Activated naive CD8-positive, alpha-beta T cell treated with anti-CD3 and anti-CD28 coated beads, Interleukin-2, amount 50 U/mL, for 24 hours (primary cell): ENCODE results near the gene MNAT1.
A peak's percentile ranks its signal among the peaks of the same experiment; 100 is the strongest.

Experiments used
- ATAC-seq: fragments of 150-1000 bp; cut with Tn5 transposase; one replicate; pipeline ENCODE4 v1.10.0; 2021
- DNase-seq: peaks from one replicate; pipeline ENCODE4 v3.0.0; 2021
- H3K27ac Mint-ChIP-seq: one replicate; pipeline ENCODE4 v1.8.0; 2021; ENCODE audit warnings: mild to moderate bottlenecking, mixed read lengths
- H3K27me3 Mint-ChIP-seq: one replicate; pipeline ENCODE4 v1.8.0; 2021; ENCODE audit warnings: mixed read lengths
- H3K36me3 Mint-ChIP-seq: one replicate; pipeline ENCODE4 v1.8.0; 2021; ENCODE audit warnings: low read depth, mixed read lengths
- H3K4me1 Mint-ChIP-seq: one replicate; pipeline ENCODE4 v1.8.0; 2021; ENCODE audit warnings: mixed read lengths
- H3K4me3 Mint-ChIP-seq: one replicate; pipeline ENCODE4 v1.8.0; 2021; ENCODE audit warnings: mild to moderate bottlenecking, moderate library complexity, mixed read lengths
- H3K9me3 Mint-ChIP-seq: one replicate; pipeline ENCODE4 v1.8.0; 2021; ENCODE audit warnings: mixed read lengths

The MNAT1 gene

DNA sequence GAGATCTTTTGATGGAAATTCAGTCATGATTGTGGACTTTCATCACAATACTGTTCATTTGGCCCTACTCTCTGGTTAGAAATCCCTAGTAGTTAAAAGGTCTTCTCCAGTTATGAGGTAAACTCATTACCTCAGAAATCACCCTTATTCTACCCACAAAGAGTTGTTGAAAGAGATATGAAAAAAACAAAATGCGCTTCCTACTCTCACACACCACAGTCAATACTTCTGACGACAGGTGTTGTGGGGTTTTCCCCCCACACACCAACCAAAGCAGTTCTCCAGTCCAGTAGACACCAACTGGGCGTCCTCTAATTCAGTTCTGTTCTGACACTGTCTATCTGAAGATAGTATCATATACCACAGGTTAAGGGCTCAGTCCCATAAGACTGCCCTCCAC lies 191.4 kb downstream of the MNAT1 start:
- ATAC-seq (peak; percentile 24), DNase-seq (no peak)
- H3K4me1 Mint-ChIP-seq: peaks cover 1% of the 10 kb centered on the region
- H3K9me3 Mint-ChIP-seq: no peaks in the 10 kb centered on the region
- H3K27me3 Mint-ChIP-seq: no peaks in the 10 kb centered on the region
- no peak overlapping the region for H3K4me3 Mint-ChIP-seq
- no peak overlapping the region for H3K27ac Mint-ChIP-seq
- peaks cover 1% of the 10 kb centered on the region for H3K36me3 Mint-ChIP-seq

DNA sequence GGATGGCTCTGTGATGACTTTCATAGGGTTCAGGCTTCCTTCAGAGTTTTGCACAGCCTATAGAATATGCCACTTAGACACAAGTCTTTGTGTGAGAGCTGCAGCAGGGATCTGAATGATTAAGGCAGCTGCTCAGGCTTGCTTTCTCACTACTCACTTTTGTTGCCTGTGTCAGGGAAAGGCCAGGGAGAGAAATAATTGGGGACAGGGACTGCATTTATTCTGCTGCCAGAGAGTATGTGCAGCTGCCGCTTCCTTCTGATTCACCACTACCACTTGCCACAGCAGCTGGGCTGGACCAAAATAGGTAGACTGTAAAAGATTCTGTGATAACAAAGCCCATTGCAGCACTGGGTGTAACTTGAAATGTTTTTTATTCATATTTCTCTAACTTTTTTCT lies 196.7 kb downstream of the MNAT1 start:
- Mint-ChIP-seq H3K27me3 (no peaks in the 10 kb centered on the region), H3K4me1 (no peaks in the 10 kb centered on the region)
- ATAC-seq: no peak

DNA sequence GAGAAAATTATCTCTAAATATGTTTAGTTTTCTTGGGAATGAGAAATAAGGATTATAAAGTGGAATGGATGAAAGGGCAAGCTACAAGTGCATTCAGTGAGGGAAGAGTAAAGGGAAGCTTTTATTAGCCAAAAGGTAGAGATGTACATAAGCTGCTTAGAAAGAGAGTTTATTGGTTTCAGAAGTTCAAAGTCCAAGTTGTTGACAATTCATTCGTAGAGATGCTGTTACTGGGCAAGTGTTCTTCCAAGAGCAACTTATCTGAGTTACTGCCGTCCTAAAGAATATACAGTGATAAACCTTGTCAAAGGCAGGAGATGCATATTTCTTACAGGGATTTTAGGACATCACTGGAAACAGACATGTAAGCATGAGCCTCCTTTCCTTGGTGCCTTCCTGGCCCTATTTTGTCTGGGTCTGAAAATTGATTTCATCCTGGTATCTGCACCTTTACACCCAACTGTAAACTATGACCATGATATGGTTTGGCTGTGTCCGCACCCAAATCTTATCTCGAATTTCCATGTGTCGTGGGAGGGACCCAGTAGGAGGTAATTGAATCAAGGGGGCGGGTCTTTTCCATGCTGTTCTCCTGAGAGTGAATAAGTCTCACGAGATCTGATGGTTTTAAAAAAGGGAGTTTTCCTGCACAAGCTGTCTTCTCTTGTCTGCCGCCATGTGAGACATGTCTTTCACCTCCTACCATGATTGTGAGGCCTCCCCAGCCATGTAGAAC lies 199.5 kb downstream of the MNAT1 start:
- ATAC-seq (no peak), DNase-seq (no peak)
- Mint-ChIP-seq H3K27me3 (no peaks in the 10 kb centered on the region), H3K36me3 (peaks cover 7% of the 10 kb centered on the region), H3K9me3 (peaks cover 4% of the 10 kb centered on the region), H3K27ac (no peak overlapping the region), H3K4me1 (no peaks in the 10 kb centered on the region), H3K4me3 (no peak overlapping the region)

More for the DNA sequence above, 196.7 kb downstream of the MNAT1 start:
- Mint-ChIP-seq H3K36me3 (peaks cover 8% of the 10 kb centered on the region), H3K4me3 (no peak overlapping the region), H3K9me3 (peaks cover 4% of the 10 kb centered on the region), H3K27ac (no peak overlapping the region)
- DNase-seq: no peak

- peaks cover 7% of the 10 kb centered on the region for H3K36me3 Mint-ChIP-seq
- peaks cover 4% of the 10 kb centered on the region for H3K9me3 Mint-ChIP-seq
- no peak overlapping the region for H3K4me3 Mint-ChIP-seq
- no peaks in the 10 kb centered on the region for H3K4me1 Mint-ChIP-seq
- H3K27ac Mint-ChIP-seq: no peak overlapping the region
- ATAC-seq (no peak), DNase-seq (no peak)
- H3K27me3 Mint-ChIP-seq: no peaks in the 10 kb centered on the region
Measured at GRCh38 chr14:60935319-60935718, 200.8 kb downstream of the MNAT1 start.

DNA sequence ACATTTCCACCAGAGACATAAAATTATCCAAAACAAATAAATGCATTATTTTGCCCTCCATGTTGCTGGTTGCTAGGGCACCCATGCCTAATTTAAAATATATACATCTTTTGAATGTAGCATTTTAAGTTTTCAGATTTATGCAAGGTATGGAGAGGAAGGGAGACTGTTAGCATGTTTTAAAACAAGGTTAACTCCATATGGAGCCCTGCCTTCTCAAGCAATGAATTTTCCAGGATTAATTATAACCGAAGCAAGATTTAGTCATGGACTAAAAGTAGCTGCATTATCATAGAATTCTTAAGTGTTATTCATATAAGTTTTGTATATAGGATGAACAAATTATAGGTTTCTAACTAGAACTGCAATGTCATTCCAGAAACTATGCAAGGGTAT lies 209.1 kb downstream of the MNAT1 start:
- Mint-ChIP-seq H3K9me3 (peaks cover 3% of the 10 kb centered on the region), H3K4me1 (peaks cover 10% of the 10 kb centered on the region), H3K36me3 (peaks cover 12% of the 10 kb centered on the region), H3K4me3 (no peak overlapping the region), H3K27ac (no peak overlapping the region), H3K27me3 (no peaks in the 10 kb centered on the region)
- DNase-seq (no peak), ATAC-seq (no peak)

DNA sequence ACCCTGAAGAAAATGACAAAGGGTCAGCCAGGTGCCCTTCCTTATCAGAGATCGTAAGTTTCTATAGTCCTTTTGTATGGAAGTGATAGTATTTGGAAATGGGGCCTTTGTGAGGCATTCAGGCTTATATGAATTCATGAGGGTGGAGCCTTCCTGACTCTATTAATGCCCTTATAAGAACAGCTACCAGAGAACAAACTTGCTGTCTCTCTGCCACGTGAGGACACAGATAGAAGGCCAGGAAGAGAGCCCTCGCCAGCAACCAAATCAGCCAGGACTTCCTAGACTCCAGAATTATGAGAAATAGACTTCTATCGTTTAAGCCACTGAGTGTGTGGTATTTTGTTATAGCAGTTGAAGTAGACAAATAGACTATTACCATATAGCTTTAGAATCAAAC lies 209.6 kb downstream of the MNAT1 start:
- no peak for ATAC-seq
- H3K27ac Mint-ChIP-seq: no peak overlapping the region

GRCh38 chr14:60945984-60946383 lies 211.4 kb downstream of the MNAT1 start:
- Mint-ChIP-seq H3K27ac (peak overlapping the region; percentile 77), H3K4me1 (peaks cover 10% of the 10 kb centered on the region), H3K27me3 (no peaks in the 10 kb centered on the region), H3K4me3 (no peak overlapping the region), H3K9me3 (peaks cover 3% of the 10 kb centered on the region), H3K36me3 (peaks cover 12% of the 10 kb centered on the region)
- DNase-seq (no peak), ATAC-seq (peak; percentile 76)

More for the DNA sequence above, 209.6 kb downstream of the MNAT1 start:
- no peak for DNase-seq
- Mint-ChIP-seq H3K9me3 (peaks cover 3% of the 10 kb centered on the region), H3K36me3 (peaks cover 12% of the 10 kb centered on the region), H3K4me3 (no peak overlapping the region), H3K4me1 (peaks cover 10% of the 10 kb centered on the region), H3K27me3 (no peaks in the 10 kb centered on the region)

GRCh38 chr14:60946773-60947172 lies 212.2 kb downstream of the MNAT1 start:
- Mint-ChIP-seq H3K27me3 (no peaks in the 10 kb centered on the region), H3K4me3 (no peak overlapping the region), H3K9me3 (peaks cover 3% of the 10 kb centered on the region), H3K36me3 (peaks cover 12% of the 10 kb centered on the region), H3K27ac (peak overlapping the region; percentile 77), H3K4me1 (peaks cover 10% of the 10 kb centered on the region)
- ATAC-seq (no peak), DNase-seq (no peak)

DNA sequence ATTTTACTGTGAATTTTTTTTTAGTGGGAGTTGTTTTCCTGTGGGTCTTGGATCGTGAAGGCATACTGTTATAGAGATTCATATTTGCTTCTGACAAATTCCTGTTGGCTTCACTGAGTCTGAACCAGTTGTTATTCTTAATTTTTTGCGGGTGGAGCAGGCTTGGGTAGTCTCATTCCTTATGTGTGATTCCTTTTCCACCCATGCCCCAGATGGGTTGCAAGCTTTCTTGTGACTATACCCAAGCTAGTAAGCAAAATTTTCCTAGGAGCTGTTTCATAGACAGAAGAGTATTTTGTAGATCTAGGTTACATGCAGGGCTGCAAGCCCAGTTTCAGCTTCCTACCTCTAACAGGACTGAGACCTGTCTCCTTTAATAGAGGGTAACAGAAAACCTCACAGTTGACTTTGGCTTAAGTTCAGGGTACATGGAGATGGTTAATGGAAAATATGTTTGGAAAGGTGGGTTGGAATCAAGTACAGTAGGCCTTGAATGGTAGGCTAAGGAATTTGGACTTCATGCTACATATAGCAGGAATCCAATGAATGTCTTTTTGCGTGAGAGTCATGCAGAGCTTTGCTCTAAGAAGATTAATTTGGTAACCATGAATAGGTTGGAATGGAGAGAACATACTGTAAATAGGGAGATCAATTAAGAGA lies 217.3 kb downstream of the MNAT1 start:
- H3K9me3 Mint-ChIP-seq: peaks cover 14% of the 10 kb centered on the region
- no peaks in the 10 kb centered on the region for H3K27me3 Mint-ChIP-seq
- ATAC-seq (no peak), DNase-seq (no peak)
- H3K4me1 Mint-ChIP-seq: peaks cover 8% of the 10 kb centered on the region
- H3K4me3 Mint-ChIP-seq: no peak overlapping the region
- H3K27ac Mint-ChIP-seq: no peak overlapping the region
- peaks cover 26% of the 10 kb centered on the region for H3K36me3 Mint-ChIP-seq

- DNase-seq (no peak), ATAC-seq (no peak)
- peaks cover 48% of the 10 kb centered on the region for H3K36me3 Mint-ChIP-seq
- no peaks in the 10 kb centered on the region for H3K27me3 Mint-ChIP-seq
- peaks cover 37% of the 10 kb centered on the region for H3K9me3 Mint-ChIP-seq
- H3K27ac Mint-ChIP-seq: no peak overlapping the region
- H3K4me3 Mint-ChIP-seq: no peak overlapping the region
- peaks cover 9% of the 10 kb centered on the region for H3K4me1 Mint-ChIP-seq
Measured at GRCh38 chr14:60956202-60956601, 221.6 kb downstream of the MNAT1 start.

GRCh38 chr14:60956632-60957031 lies 222.1 kb downstream of the MNAT1 start:
- Mint-ChIP-seq H3K36me3 (peaks cover 50% of the 10 kb centered on the region), H3K4me1 (peaks cover 9% of the 10 kb centered on the region), H3K9me3 (peaks cover 37% of the 10 kb centered on the region), H3K4me3 (no peak overlapping the region), H3K27ac (no peak overlapping the region), H3K27me3 (no peaks in the 10 kb centered on the region)
- no peak for DNase-seq
- no peak for ATAC-seq

- no peaks in the 10 kb centered on the region for H3K27me3 Mint-ChIP-seq
- H3K9me3 Mint-ChIP-seq: peaks cover 37% of the 10 kb centered on the region
- DNase-seq: no peak
- H3K27ac Mint-ChIP-seq: peak overlapping the region; percentile 43
- no peak overlapping the region for H3K4me3 Mint-ChIP-seq
- ATAC-seq: no peak
- H3K4me1 Mint-ChIP-seq: peaks cover 9% of the 10 kb centered on the region
- H3K36me3 Mint-ChIP-seq: peaks cover 50% of the 10 kb centered on the region
Measured at GRCh38 chr14:60958146-60958545, 223.6 kb downstream of the MNAT1 start.

DNA sequence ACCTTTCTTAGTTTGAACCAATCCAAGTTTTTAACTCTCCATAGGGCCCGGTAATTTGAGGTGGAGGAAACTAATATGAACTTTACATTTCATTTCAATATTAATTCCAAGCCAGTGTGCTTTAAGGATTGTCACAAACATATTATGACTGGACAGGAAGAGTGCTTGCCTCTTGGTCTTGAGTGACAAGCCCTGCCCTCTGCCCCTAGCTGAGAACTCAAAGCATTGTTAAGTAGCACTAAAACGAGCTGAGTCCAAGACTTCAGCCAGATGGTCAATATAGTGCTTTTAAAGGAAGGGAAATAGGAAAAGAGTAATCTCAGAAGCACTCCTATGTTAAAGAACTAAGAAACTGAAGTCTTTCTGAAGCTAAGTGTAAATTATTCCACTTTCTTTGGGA lies 229.2 kb downstream of the MNAT1 start:
- H3K4me3 Mint-ChIP-seq: no peak overlapping the region
- peaks cover 16% of the 10 kb centered on the region for H3K36me3 Mint-ChIP-seq
- DNase-seq (no peak), ATAC-seq (no peak)
- no peaks in the 10 kb centered on the region for H3K27me3 Mint-ChIP-seq
- H3K4me1 Mint-ChIP-seq: peaks cover 11% of the 10 kb centered on the region
- peaks cover 11% of the 10 kb centered on the region for H3K9me3 Mint-ChIP-seq
- H3K27ac Mint-ChIP-seq: no peak overlapping the region

- ATAC-seq: no peak
- no peak for DNase-seq
- H3K9me3 Mint-ChIP-seq: peaks cover 5% of the 10 kb centered on the region
Measured at GRCh38 chr14:60964904-60965303, 230.3 kb downstream of the MNAT1 start.

GRCh38 chr14:60965402-60965801 lies 230.8 kb downstream of the MNAT1 start:
- peaks cover under 1% of the 10 kb centered on the region for H3K9me3 Mint-ChIP-seq
- H3K27me3 Mint-ChIP-seq: no peaks in the 10 kb centered on the region
- H3K27ac Mint-ChIP-seq: no peak overlapping the region
- no peak for DNase-seq
- ATAC-seq: peak; percentile 52
- H3K36me3 Mint-ChIP-seq: peaks cover 5% of the 10 kb centered on the region
- H3K4me3 Mint-ChIP-seq: no peak overlapping the region
- peaks cover 11% of the 10 kb centered on the region for H3K4me1 Mint-ChIP-seq

More at GRCh38 chr14:60964904-60965303, 230.3 kb downstream of the MNAT1 start:
- H3K36me3 Mint-ChIP-seq: peaks cover 10% of the 10 kb centered on the region
- peaks cover 11% of the 10 kb centered on the region for H3K4me1 Mint-ChIP-seq
- no peak overlapping the region for H3K27ac Mint-ChIP-seq
- no peaks in the 10 kb centered on the region for H3K27me3 Mint-ChIP-seq
- no peak overlapping the region for H3K4me3 Mint-ChIP-seq
